Suprapubic skin (tissue), 4 donors: ENCODE data around the gene UBE2O.
A peak's percentile ranks its signal among the peaks of the same experiment; 100 is the strongest.

Source experiments
- CTCF ChIP-seq, 2 donors: fragments of 200-600 bp in 1 of 2; fragments of 450-650 bp in 1 of 2; sonication (generic) in 1 of 2; IDR thresholded peaks; one replicate each; pipeline ENCODE4 v1.5.1; 2016 to 2019; ENCODE audit warnings: antibody characterized with exemption in 2 of 2, mild to moderate bottlenecking in 1 of 2, moderate library complexity in 1 of 2
- POLR2A ChIP-seq, 2 donors: fragments of 450-650 bp; IDR thresholded peaks; one replicate each; pipeline ENCODE4 v1.6.1; 2017; ENCODE audit warnings: antibody characterized with exemption in 2 of 2, mild to moderate bottlenecking in 2 of 2, moderate library complexity in 2 of 2
- POLR2AphosphoS5 ChIP-seq, 3 donors: sonication (generic); formaldehyde crosslinking; IDR thresholded peaks; one replicate each; pipeline ENCODE4 v1.6.1; 2017; ENCODE audit warnings: antibody characterized with exemption in 3 of 3

DNA sequence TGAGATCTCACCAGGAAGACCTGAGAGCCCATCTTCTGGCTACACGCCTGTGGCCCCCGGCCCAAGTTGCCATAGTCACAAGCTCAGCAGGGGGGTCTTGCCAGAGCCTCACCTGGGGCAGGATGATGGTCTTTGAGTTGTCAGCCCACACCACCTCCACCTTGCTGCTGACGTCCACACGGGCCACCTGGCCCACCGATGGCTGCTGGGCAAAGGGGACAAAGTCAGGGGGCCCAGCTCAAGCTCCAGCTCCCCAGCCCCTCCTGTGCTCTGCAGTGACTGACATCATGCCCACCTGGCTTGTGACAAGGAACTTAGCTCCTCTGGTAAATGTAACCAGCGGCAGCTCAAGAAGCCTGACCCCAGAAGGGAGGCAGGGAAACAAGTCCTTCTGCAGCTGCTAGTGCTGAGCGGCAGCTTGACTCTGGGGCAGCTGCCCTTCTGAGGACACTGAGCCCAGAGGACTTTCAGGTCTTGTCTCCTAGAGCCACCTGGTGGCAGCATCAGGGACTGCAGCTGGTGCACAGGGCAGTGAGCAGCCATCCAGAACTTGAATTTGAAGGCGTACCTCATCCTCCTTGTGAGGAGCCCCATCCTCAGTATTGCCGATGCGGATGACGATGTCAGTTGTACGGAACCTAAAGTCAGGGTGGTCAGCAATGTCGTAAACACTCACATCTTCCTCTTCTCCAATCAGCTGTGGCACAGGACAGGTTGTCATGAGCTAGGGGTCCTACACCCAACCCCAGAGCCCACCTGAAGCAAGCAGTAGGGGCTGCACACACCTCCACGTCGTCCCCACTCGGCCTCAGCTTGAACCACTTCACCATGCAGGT is 55.0 kb downstream of the UBE2O start:
- TF ChIP-seq CTCF (IDR thresholded peaks at IDR 0.05) (peak; percentile 94 to 96), POLR2A (IDR thresholded peaks at IDR 0.05) (no peak), POLR2AphosphoS5 (IDR thresholded peaks at IDR 0.05) (no peak)
